ENCODE results near the gene TNS1. TPM values are rescaled to one million over a fixed set of nuclear protein-coding genes. Genes with fewer than 3 reads are reported as not detected.

TNS1 gene
- total RNA-seq, 1 donor from 2014 or later = 54.5 TPM

DNA sequence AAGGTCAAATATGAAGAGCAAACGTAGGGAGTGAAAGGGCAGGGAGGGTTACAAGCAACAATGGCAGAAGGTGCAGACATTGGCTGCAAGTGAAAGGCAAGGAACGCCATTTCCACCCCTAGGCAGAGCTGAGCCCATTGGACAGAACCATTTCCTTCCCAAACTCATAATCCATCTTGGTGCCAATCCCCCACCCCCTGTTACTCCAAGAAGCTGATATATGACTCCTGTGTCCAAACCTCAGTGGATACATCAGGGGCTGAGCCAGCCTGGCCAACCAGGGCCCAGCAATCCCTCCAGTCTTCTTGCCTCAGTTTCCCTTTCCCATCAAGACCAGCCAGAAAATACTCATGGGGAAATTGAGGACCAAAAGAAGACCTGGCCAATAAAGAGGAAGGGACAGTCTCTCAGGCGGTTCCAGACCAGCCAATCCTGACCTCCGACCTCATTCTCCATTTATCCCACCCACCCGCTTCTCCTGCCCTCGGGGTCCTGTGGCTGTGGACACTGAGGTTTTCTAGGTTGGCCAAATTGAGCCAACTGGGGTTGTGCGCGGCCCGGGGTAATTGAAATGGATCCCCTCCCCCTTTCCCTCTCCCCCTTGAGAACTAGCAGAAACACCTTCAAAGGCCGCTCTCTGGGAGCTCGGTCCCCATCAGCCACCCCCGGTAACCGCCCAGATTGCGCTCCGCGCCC lies 24.8 kb downstream of the TNS1 start:
- Histone ChIP-seq H3K4me3 (ENCODE audit: low read depth, low read length) (peak overlapping the region; percentile 50), H3K36me3 (ENCODE audit: control insufficient read depth, insufficient read depth, low read length) (no peaks in the 10 kb centered on the region), H3K27me3 (ENCODE audit: control insufficient read depth, insufficient read depth, low read length) (no peaks in the 10 kb centered on the region)
- TF ChIP-seq, protein P1, sequence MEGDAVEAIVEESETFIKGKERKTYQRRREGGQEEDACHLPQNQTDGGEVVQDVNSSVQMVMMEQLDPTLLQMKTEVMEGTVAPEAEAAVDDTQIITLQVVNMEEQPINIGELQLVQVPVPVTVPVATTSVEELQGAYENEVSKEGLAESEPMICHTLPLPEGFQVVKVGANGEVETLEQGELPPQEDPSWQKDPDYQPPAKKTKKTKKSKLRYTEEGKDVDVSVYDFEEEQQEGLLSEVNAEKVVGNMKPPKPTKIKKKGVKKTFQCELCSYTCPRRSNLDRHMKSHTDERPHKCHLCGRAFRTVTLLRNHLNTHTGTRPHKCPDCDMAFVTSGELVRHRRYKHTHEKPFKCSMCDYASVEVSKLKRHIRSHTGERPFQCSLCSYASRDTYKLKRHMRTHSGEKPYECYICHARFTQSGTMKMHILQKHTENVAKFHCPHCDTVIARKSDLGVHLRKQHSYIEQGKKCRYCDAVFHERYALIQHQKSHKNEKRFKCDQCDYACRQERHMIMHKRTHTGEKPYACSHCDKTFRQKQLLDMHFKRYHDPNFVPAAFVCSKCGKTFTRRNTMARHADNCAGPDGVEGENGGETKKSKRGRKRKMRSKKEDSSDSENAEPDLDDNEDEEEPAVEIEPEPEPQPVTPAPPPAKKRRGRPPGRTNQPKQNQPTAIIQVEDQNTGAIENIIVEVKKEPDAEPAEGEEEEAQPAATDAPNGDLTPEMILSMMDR (IDR thresholded peaks at IDR 0.05; ENCODE audit: insufficient read depth, low read length, poor library complexity, severe bottlenecking) = no peak
- no peak for DNase-seq (ENCODE audit: low read depth)

DNA sequence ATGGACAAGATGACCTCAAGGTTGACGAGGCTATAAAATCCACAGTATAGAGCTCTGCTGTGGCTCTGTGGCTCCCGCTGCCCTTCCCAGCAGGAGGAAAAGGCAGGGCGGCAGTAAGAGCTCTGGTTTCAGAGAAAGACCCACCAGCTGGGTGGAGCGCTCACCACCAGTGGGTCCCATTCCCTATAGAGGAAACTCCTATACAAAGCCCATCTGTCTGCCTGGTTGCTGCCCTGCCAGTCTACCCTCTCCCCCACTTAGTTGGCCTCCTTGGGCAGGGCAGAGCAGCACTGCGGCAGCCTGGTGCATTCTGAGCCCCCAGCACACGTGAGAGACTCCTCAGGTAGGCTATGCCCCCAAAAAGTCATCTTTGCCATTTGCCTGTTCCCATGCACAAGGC lies 26.5 kb downstream of the TNS1 start:
- TF ChIP-seq, protein P1 (IDR thresholded peaks at IDR 0.05; ENCODE audit: insufficient read depth, low read length, poor library complexity, severe bottlenecking) = no peak
- Histone ChIP-seq H3K4me3 (ENCODE audit: low read depth, low read length) (no peak overlapping the region), H3K27me3 (ENCODE audit: control insufficient read depth, insufficient read depth, low read length) (no peaks in the 10 kb centered on the region), H3K36me3 (ENCODE audit: control insufficient read depth, insufficient read depth, low read length) (no peaks in the 10 kb centered on the region)
- DNase-seq (ENCODE audit: low read depth) = no peak

DNA sequence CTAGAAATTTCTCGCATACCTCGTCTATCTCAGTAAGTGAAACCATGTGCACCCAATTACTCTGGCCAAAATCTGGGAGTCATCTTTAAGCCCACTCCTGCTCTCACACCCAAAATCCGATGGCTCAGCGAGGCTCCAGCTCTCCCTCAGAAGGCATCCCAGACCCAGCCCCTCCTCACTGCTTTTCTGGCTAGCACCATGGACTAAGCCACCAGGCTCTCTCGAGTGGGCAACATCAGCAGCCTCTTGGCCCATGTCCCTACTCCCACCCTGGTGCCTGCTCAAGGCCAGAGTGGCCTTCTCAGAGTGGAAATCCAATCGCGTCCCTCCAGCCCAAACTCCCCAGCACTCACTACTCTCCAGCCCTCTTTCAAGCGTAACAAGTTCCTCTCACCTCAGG lies 27.2 kb downstream of the TNS1 start:
- no peak for DNase-seq (ENCODE audit: low read depth)
- no peak overlapping the region for H3K4me3 ChIP-seq (ENCODE audit: low read depth, low read length)
- H3K27me3 ChIP-seq (ENCODE audit: control insufficient read depth, insufficient read depth, low read length) = no peaks in the 10 kb centered on the region
- TF ChIP-seq, protein P1 (IDR thresholded peaks at IDR 0.05; ENCODE audit: insufficient read depth, low read length, poor library complexity, severe bottlenecking) = no peak
- no peaks in the 10 kb centered on the region for H3K36me3 ChIP-seq (ENCODE audit: control insufficient read depth, insufficient read depth, low read length)

DNA sequence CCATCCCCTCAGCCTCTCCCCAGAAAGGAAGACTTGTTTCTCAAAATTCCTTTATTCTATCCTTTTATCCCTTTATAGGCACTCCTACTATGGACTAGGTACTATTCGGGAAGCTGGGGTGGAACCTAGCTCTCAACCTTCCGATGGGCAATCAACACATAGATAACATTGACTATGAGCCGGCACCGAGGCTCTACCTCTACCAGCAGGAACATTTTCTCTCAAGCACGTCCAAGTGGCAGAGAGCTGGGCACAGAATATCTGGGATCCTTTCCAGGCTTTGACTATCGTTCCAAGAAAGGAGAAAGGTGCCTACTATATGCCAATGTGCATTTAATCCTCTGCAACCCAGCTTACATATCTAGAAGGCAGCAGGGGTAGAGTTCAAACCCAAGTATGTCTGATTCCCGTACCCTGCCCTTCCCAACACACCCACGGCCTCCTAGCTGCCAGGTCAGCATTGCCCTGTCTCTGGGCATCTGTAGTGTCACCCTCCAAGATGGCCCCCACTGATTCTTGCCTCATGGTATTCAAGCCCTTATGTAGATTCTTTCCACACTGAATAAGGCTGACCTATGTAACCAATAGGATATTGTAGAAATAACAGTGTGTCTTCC lies 28.3 kb downstream of the TNS1 start:
- TF ChIP-seq, protein P1 (IDR thresholded peaks at IDR 0.05; ENCODE audit: insufficient read depth, low read length, poor library complexity, severe bottlenecking) = no peak
- no peaks in the 10 kb centered on the region for H3K27me3 ChIP-seq (ENCODE audit: control insufficient read depth, insufficient read depth, low read length)
- DNase-seq (ENCODE audit: low read depth) = no peak
- H3K4me3 ChIP-seq (ENCODE audit: low read depth, low read length) = no peak overlapping the region
- no peaks in the 10 kb centered on the region for H3K36me3 ChIP-seq (ENCODE audit: control insufficient read depth, insufficient read depth, low read length)

DNA sequence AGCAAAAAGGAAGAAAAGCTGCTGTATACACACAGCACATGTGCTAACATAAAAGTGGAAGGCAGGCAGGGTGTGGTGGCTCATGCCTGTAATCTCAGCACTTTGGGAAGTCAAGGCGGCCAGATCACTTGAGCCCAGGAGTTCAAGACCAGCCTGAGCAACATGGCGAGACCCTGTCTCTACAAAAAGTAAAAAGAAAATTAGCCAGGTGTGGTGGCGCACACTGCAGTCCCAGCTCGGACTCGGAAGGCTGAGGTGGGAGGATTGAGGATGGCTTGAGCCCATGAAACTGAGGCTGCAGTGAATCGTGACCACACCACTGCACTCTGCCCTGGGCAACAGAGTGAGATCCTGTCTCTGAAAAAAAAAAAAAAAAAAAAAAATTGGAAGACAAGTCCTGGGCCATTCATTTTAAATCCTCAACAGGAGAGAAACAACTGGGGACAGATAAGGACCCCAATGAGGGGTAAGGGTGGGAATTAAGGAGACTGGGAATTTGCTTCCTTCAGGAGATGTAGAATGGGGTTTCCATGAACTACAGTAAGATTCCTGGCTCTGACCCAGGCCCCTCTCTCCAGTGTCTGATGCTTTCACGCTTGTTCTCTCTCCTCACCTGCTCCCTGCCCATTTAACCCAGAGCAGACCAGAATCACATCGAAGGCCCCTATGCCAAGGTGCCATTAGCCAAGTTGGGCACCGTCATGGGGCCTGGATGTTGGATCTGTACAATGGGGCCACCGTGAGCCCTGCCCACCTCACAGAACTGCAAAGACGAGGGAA lies 29.6 kb downstream of the TNS1 start:
- DNase-seq (ENCODE audit: low read depth) = no peak
- Histone ChIP-seq H3K36me3 (ENCODE audit: control insufficient read depth, insufficient read depth, low read length) (no peaks in the 10 kb centered on the region), H3K27me3 (ENCODE audit: control insufficient read depth, insufficient read depth, low read length) (no peaks in the 10 kb centered on the region), H3K4me3 (ENCODE audit: low read depth, low read length) (no peak overlapping the region)
- TF ChIP-seq, protein P1 (IDR thresholded peaks at IDR 0.05; ENCODE audit: insufficient read depth, low read length, poor library complexity, severe bottlenecking) = no peak

All from kidney epithelial cell (primary cell).